HCT116 (cell line): ENCODE results near the gene CD99. TPM values are rescaled to one million over a fixed set of nuclear protein-coding genes. Genes with fewer than 3 reads are reported as not detected.

Experiments
- ATAC-seq: fragments of 200-7000 bp; cut with Tn5 transposase; 2 replicates; pipeline ENCODE4 v1.9.1; 2020; ENCODE audit warnings: mild to moderate bottlenecking, moderate library complexity
- BruUV-seq: library from RNA; stranded (reverse); fragments of 400-500 nt; replicated peaks from 2 replicates; lab custom pipeline; 2021; lab: Mats Ljungman, UMichigan
- CTCF ChIA-PET: fragments of 300-600 bp; sonication (Branson Sonifier 250); formaldehyde crosslinking; loops from one replicate; lab custom pipeline; 2021; ENCODE audit warnings: antibody characterized with exemption; lab: Charles Lee
- POLR2A ChIA-PET: fragments of 300-600, 350-600 bp; sonication (Branson Sonifier 250); formaldehyde crosslinking; loops from one replicate; lab custom pipeline; 2021; ENCODE audit warnings: antibody characterized with exemption; lab: Charles Lee
- RAD21 ChIA-PET, 2 experiments: fragments of 300-600 bp; sonication (Branson Sonifier 250); formaldehyde crosslinking; loops; one replicate each; lab custom pipeline; 2023; ENCODE audit warnings: low total read pairs in 2 of 2; ENCODE audit not compliant: uncharacterized antibody in 2 of 2, unreplicated experiment in 2 of 2, low non-redundant PET in 1 of 2; lab: Charles Lee
- DNase-seq: peaks from one replicate; pipeline ENCODE4 v3.0.0-alpha.2; 2010; ENCODE audit warnings: low read depth, low spot score
- H2AFZ ChIP-seq: fragments of 200-600 bp; shearing (Covaris generic), sonication (generic); 2 replicates; pipeline ENCODE4 v1.6.1; 2017; ENCODE audit warnings: low read depth, mixed run types, mixed read lengths, antibody characterized with exemption, low read length; ENCODE audit not compliant: poor library complexity, severe bottlenecking
- H3K27ac ChIP-seq: 2 replicates; pipeline ENCODE4 v1.5.1; 2012; ENCODE audit warnings: low read depth, low read length
- H3K27me3 ChIP-seq: fragments of 200-600 bp; sonication (generic); 2 replicates; pipeline ENCODE4 v1.6.1; 2016; ENCODE audit warnings: mixed run types, low read length, mixed read lengths; ENCODE audit not compliant: insufficient read depth
- H3K36me3 ChIP-seq, 2 experiments: fragments of 200-500 bp in 1 of 2; fragments of 200-600 bp in 1 of 2; sonication (Bioruptor generic) in 1 of 2; sonication (generic) in 1 of 2; 2 replicates each; pipeline versions ENCODE4 v1.5.1 to v1.6.1; 2014 to 2016; ENCODE audit warnings: low read length in 2 of 2, inconsistent platforms in 1 of 2, mixed read lengths in 1 of 2, mixed run types in 1 of 2; ENCODE audit not compliant: insufficient read depth in 2 of 2, control insufficient read depth in 1 of 2
- H3K4me1 ChIP-seq, 2 experiments: fragments of 200-600 bp in 1 of 2; sonication (generic) in 1 of 2; 2 replicates each; pipeline versions ENCODE4 v1.5.1 to v1.6.1; 2012 to 2017; ENCODE audit warnings: low read length in 2 of 2, inconsistent platforms in 1 of 2, mild to moderate bottlenecking in 1 of 2, mixed read lengths in 1 of 2, mixed run types in 1 of 2, moderate library complexity in 1 of 2; ENCODE audit not compliant: insufficient read depth in 2 of 2, control insufficient read depth in 1 of 2
- H3K4me2 ChIP-seq: fragments of 200-600 bp; sonication (generic); 2 replicates; pipeline ENCODE4 v1.6.1; 2017; ENCODE audit warnings: mixed run types, low read length, mixed read lengths
- H3K4me3 ChIP-seq, 2 experiments: fragments of 200-600 bp in 1 of 2; sonication (generic) in 1 of 2; replicated peaks in 1 of 2; 2 replicates each; pipeline ENCODE4 v1.5.1; 2011 to 2016; ENCODE audit warnings: low read length in 2 of 2, control low read depth in 1 of 2, low read depth in 1 of 2, mild to moderate bottlenecking in 1 of 2, mixed read lengths in 1 of 2, mixed run types in 1 of 2
- H3K79me2 ChIP-seq: fragments of 200-600 bp; sonication (generic); 2 replicates; pipeline ENCODE4 v1.6.1; 2017; ENCODE audit warnings: mild to moderate bottlenecking, mixed run types, low read length, moderate library complexity, mixed read lengths; ENCODE audit not compliant: insufficient read depth
- H3K9ac ChIP-seq: fragments of 200-600 bp; sonication (generic); 2 replicates; pipeline ENCODE4 v1.6.1; 2016; ENCODE audit warnings: low read length, mixed read lengths
- H3K9me2 ChIP-seq: fragments of 200-600 bp; sonication (generic), shearing (Covaris generic); 2 replicates; pipeline ENCODE4 v1.6.1; 2017; ENCODE audit warnings: mixed run types, mild to moderate bottlenecking, moderate library complexity; ENCODE audit not compliant: insufficient read depth
- H3K9me3 ChIP-seq, 2 experiments: fragments of 200-500 bp in 1 of 2; fragments of 200-600 bp in 1 of 2; sonication (Bioruptor generic) in 1 of 2; sonication (generic) in 1 of 2; 2 replicates each; pipeline ENCODE4 v1.6.1; 2014 to 2017; ENCODE audit warnings: low read length in 2 of 2, mixed read lengths in 2 of 2, inconsistent platforms in 1 of 2, low read depth in 1 of 2, mild to moderate bottlenecking in 1 of 2, mixed run types in 1 of 2, moderate library complexity in 1 of 2; ENCODE audit not compliant: control insufficient read depth in 1 of 2, insufficient read depth in 1 of 2
- H4K20me1 ChIP-seq: fragments of 200-600 bp; sonication (generic), shearing (Covaris generic); 2 replicates; pipeline ENCODE4 v1.6.1; 2017; ENCODE audit warnings: mixed run types, mild to moderate bottlenecking, moderate library complexity; ENCODE audit not compliant: insufficient read depth
- ATF3 ChIP-seq: IDR thresholded peaks from 2 replicates; pipeline ENCODE4 v1.6.1; 2012
- CBX3 ChIP-seq: IDR thresholded peaks from 2 replicates; pipeline ENCODE4 v1.6.1; 2012; ENCODE audit warnings: low read depth
- EGR1 ChIP-seq: IDR thresholded peaks from 2 replicates; pipeline ENCODE4 v1.6.1; 2012; ENCODE audit warnings: low read depth
- MAX ChIP-seq: IDR thresholded peaks from 2 replicates; pipeline ENCODE4 v1.6.1; 2012
- REST ChIP-seq: IDR thresholded peaks from 2 replicates; pipeline ENCODE4 v1.6.1; 2012; ENCODE audit warnings: low read depth
- SIN3A ChIP-seq: IDR thresholded peaks from 2 replicates; pipeline ENCODE4 v1.6.1; 2012; ENCODE audit warnings: low read depth
- ZBTB33 ChIP-seq: IDR thresholded peaks from 2 replicates; pipeline ENCODE4 v1.6.1; 2011; ENCODE audit warnings: mild to moderate bottlenecking, low read length, moderate library complexity; ENCODE audit not compliant: insufficient replicate concordance; ENCODE audit errors: extremely low read depth
- ZNF274 ChIP-seq: fragments of 200-500 bp; sonication (Bioruptor generic); IDR thresholded peaks from 2 replicates; pipeline ENCODE4 v1.6.1; 2014; ENCODE audit warnings: mild to moderate bottlenecking, low read depth, low read length, inconsistent platforms
- intact Hi-C: fragments of 100-400 bp; cut with micrococcal nuclease; formaldehyde crosslinking; loops from 2 replicates; pipeline ENCODE4 v1.10.0; 2022
- total RNA-seq: library from RNA; stranded (reverse); gene quantifications from one replicate; pipeline ENCODE4 v1.2.1, GENCODE V29; 2021; ENCODE audit not compliant: unreplicated experiment

The CD99 gene
- total RNA-seq, 1 experiment from 2014 or later, result 59.6 TPM

GRCh38 chrX:2697741-2698299 is 6.7 kb downstream of the CD99 start:
- no TSS peak for BruUV-seq
- no peak for DNase-seq
- POLR2A ChIA-PET, result no interaction called here
- RAD21 ChIA-PET, result no interaction called here
- H2AFZ ChIP-seq, result no peak overlapping the region
- H3K4me1 ChIP-seq, result peaks cover 0 to 31% of the 10 kb centered on the region in 2 experiments; a peak in 2 of 4 replicates
- H3K9me3 ChIP-seq, result no peaks in the 10 kb centered on the region
- no peaks in the 10 kb centered on the region for H4K20me1 ChIP-seq
- H3K27ac ChIP-seq, result no peak overlapping the region
- H3K27me3 ChIP-seq, result no peaks in the 10 kb centered on the region
- no peaks in the 10 kb centered on the region for H3K36me3 ChIP-seq
- H3K9ac ChIP-seq, result no peak overlapping the region
- H3K4me3 ChIP-seq, result no peak overlapping the region
- no peak overlapping the region for H3K4me2 ChIP-seq
- intact Hi-C loops, result no loop called here
- ATAC-seq, result no peak
- CTCF ChIA-PET, result no interaction called here
- TF ChIP-seq SIN3A (no peak), EGR1 (no peak), MAX (no peak), ATF3 (no peak), ZNF274 (no peak), REST (no peak), ZBTB33 (no peak), CBX3 (no peak)
- peaks cover 46% of the 10 kb centered on the region for H3K79me2 ChIP-seq
- H3K9me2 ChIP-seq, result no peaks in the 10 kb centered on the region
